ENCODE measurements around the gene CREB1. TPM values are rescaled to one million over a fixed set of nuclear protein-coding genes. Genes with fewer than 3 reads are reported as not detected.

CREB1 gene
- total RNA-seq, 1 experiment from 2014 or later: 71.3 TPM

DNA sequence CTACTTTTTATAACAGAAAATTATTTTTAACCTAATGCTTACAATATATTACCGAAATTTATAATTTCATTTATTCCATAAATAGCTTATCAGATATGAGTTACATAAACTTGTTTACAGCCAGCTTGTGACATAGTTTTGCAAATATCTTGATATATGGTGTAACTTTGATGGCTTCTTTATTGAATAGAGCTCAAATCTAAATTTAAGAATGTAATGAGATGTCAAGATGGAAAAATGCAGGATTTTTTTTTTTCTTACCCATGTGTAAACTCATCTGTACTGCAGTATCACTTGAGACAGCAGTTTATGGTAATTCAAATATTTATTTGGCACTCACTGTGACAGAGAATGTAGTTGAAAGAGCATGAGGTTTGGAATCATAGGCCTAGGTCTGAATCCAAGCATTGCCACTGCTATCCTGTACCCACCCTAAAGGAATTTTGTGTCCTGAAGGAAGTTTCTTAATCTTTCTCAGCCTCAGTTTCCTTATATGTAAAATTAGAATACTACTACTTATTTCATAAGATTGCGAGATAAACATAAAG, 3.8 kb downstream of the CREB1 start:
- CTCF ChIA-PET: interaction anchor here (0.5 to 2.3 kb wide), 8 partner anchors 13 to 201 kb away, joined by 3 to 12 read pairs (median 4); no protein-coding TSS in a partner anchor
- DNase-seq (ENCODE audit: unreplicated experiment): no peak
- no peaks in the 10 kb centered on the region for H3K36me3 Mint-ChIP-seq (ENCODE audit: insufficient read depth, unreplicated experiment)
- POLR2A ChIA-PET: interaction anchor here (0.6 to 6.9 kb wide), 19 partner anchors 9 to 1459 kb away, joined by 3 to 68 read pairs (median 4); no protein-coding TSS in a partner anchor
- no peaks in the 10 kb centered on the region for H3K27me3 Mint-ChIP-seq (ENCODE audit: insufficient read depth, unreplicated experiment)
- H3K27ac Mint-ChIP-seq (ENCODE audit: low read depth, unreplicated experiment): peak overlapping the region; percentile 57
- intact Hi-C loops (cut with micrococcal nuclease): loop anchor here (10.0 kb wide), 1 partner anchor 181 kb away; the partner anchor contains the start of gene CCNYL1
- BruUV-seq (replicated peaks): no TSS peak
- peaks cover under 1% of the 10 kb centered on the region for H3K4me1 Mint-ChIP-seq (ENCODE audit: insufficient read depth, unreplicated experiment)
- no peaks in the 10 kb centered on the region for H3K9me3 Mint-ChIP-seq (ENCODE audit: unreplicated experiment)
- H3K4me3 Mint-ChIP-seq (ENCODE audit: unreplicated experiment): no peak overlapping the region
- TF ChIP-seq, protein P1, sequence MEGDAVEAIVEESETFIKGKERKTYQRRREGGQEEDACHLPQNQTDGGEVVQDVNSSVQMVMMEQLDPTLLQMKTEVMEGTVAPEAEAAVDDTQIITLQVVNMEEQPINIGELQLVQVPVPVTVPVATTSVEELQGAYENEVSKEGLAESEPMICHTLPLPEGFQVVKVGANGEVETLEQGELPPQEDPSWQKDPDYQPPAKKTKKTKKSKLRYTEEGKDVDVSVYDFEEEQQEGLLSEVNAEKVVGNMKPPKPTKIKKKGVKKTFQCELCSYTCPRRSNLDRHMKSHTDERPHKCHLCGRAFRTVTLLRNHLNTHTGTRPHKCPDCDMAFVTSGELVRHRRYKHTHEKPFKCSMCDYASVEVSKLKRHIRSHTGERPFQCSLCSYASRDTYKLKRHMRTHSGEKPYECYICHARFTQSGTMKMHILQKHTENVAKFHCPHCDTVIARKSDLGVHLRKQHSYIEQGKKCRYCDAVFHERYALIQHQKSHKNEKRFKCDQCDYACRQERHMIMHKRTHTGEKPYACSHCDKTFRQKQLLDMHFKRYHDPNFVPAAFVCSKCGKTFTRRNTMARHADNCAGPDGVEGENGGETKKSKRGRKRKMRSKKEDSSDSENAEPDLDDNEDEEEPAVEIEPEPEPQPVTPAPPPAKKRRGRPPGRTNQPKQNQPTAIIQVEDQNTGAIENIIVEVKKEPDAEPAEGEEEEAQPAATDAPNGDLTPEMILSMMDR (IDR thresholded peaks at IDR 0.05; ENCODE audit: unreplicated experiment): no peak

DNA sequence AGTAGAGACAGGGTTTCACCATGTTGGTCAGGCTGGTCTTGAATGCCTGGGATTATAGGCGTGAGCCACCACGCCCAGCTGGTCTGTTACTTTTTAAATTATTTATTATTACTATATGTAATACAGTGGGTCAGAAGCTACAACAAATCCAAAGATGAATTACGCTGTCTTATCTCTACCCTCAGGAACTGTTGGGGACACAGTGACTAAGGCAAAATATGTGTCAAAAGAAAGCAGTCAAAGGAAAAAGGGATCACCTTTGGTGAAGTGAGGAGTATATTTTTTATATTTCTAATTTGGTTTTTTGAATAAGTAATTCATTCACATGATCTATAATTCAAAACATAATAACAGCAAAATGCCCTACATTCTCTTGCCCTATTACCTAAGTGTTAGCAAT, 4.7 kb downstream of the CREB1 start:
- Mint-ChIP-seq H3K36me3 (ENCODE audit: insufficient read depth, unreplicated experiment) (no peaks in the 10 kb centered on the region), H3K27me3 (ENCODE audit: insufficient read depth, unreplicated experiment) (no peaks in the 10 kb centered on the region), H3K4me3 (ENCODE audit: unreplicated experiment) (no peak overlapping the region), H3K27ac (ENCODE audit: low read depth, unreplicated experiment) (peak overlapping the region; percentile 32), H3K9me3 (ENCODE audit: unreplicated experiment) (no peaks in the 10 kb centered on the region), H3K4me1 (ENCODE audit: insufficient read depth, unreplicated experiment) (peaks cover 2% of the 10 kb centered on the region)
- no peak for DNase-seq (ENCODE audit: unreplicated experiment)
- TF ChIP-seq, protein P1 (IDR thresholded peaks at IDR 0.05; ENCODE audit: unreplicated experiment): no peak
- ChIA-PET POLR2A (interaction anchor here (0.8 to 6.9 kb wide), 8 partner anchors 8 to 372 kb away, joined by 3 to 68 read pairs (median 4); no protein-coding TSS in a partner anchor), CTCF (interaction anchor here (0.6 to 2.3 kb wide), 5 partner anchors 9 to 381 kb away, joined by 3 to 12 read pairs (median 6); no protein-coding TSS in a partner anchor)
- intact Hi-C loops (cut with micrococcal nuclease): loop anchor here (10.0 kb wide), 1 partner anchor 180 kb away; the partner anchor contains the start of gene CCNYL1
- no TSS peak for BruUV-seq (replicated peaks)

DNA sequence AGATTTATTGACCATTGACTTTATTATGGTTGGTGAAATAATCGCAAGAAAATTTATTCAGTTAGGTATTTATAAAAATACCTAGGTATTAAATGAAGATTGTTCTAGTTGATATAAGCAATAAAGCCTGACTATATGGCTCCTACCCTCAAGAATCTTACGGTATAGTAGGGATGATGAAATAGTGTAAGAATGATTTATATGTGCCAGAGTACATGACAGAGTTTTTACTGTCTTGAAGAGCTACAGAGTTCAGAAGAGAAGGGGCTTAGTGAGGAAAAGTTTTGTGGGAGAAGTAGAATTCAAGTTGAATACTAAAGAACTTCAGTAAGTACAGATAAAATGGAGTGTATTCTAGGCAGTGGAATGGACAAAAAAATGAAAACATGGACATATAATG, 9.7 kb downstream of the CREB1 start:
- ChIA-PET CTCF (interaction anchor here (0.9 kb wide), 1 partner anchor 207 kb away, joined by 4 read pairs; no protein-coding TSS in a partner anchor), POLR2A (interaction anchor here (1.0 to 2.9 kb wide), 2 partner anchors 9 kb away, joined by 6 to 17 read pairs; partner anchors contain the start of gene CREB1)
- H3K27ac Mint-ChIP-seq (ENCODE audit: low read depth, unreplicated experiment): no peak overlapping the region
- no peak overlapping the region for H3K4me3 Mint-ChIP-seq (ENCODE audit: unreplicated experiment)
- TF ChIP-seq, protein P1 (IDR thresholded peaks at IDR 0.05; ENCODE audit: unreplicated experiment): no peak
- H3K27me3 Mint-ChIP-seq (ENCODE audit: insufficient read depth, unreplicated experiment): no peaks in the 10 kb centered on the region
- intact Hi-C loops (cut with micrococcal nuclease): loop anchor here (10.0 kb wide), 1 partner anchor 175 kb away; the partner anchor contains the start of gene CCNYL1
- DNase-seq (ENCODE audit: unreplicated experiment): no peak
- peaks cover 6% of the 10 kb centered on the region for H3K4me1 Mint-ChIP-seq (ENCODE audit: insufficient read depth, unreplicated experiment)
- BruUV-seq (replicated peaks): no TSS peak
- no peaks in the 10 kb centered on the region for H3K36me3 Mint-ChIP-seq (ENCODE audit: insufficient read depth, unreplicated experiment)
- no peaks in the 10 kb centered on the region for H3K9me3 Mint-ChIP-seq (ENCODE audit: unreplicated experiment)

DNA sequence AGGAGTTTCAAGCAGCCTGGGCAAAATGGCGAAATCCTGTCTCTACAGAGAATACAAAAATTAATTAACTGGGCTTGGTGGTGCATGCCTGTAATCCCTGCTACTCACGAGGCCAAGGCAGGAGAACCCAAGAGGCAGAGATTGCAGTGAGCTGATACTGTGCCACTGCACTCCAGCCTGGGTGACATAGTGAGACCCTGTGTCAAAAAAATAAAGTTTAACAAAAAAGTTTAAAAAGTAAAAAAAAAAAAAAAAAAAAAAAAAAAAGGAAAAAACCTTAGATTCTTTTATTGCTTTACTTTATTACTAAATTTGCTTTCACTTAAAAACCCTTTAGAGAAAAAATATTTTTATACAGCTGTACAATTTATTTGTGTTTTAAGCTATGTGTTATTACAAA, 10.7 kb downstream of the CREB1 start:
- no TSS peak for BruUV-seq (replicated peaks)
- POLR2A ChIA-PET: interaction anchor here (2.9 kb wide), 1 partner anchor 10 kb away, joined by 17 read pairs; the partner anchor contains the start of gene CREB1
- Mint-ChIP-seq H3K36me3 (ENCODE audit: insufficient read depth, unreplicated experiment) (no peaks in the 10 kb centered on the region), H3K27me3 (ENCODE audit: insufficient read depth, unreplicated experiment) (no peaks in the 10 kb centered on the region), H3K27ac (ENCODE audit: low read depth, unreplicated experiment) (no peak overlapping the region), H3K4me1 (ENCODE audit: insufficient read depth, unreplicated experiment) (peaks cover 6% of the 10 kb centered on the region), H3K4me3 (ENCODE audit: unreplicated experiment) (no peak overlapping the region), H3K9me3 (ENCODE audit: unreplicated experiment) (no peaks in the 10 kb centered on the region)
- TF ChIP-seq, protein P1 (IDR thresholded peaks at IDR 0.05; ENCODE audit: unreplicated experiment): no peak
- intact Hi-C loops (cut with micrococcal nuclease): no loop called here
- CTCF ChIA-PET: interaction anchor here (1.3 kb wide), 1 partner anchor 9 kb away, joined by 7 read pairs; no protein-coding TSS in a partner anchor
- no peak for DNase-seq (ENCODE audit: unreplicated experiment)

Measured in MCF 10A (cell line).